Thymus (tissue), 2 donors: ENCODE results near the gene SPIN1. TPM values are rescaled to one million over a fixed set of nuclear protein-coding genes. Genes with fewer than 3 reads are reported as not detected.

Experiments
- polyA plus RNA-seq: library from polyadenylated mRNA; stranded (reverse); fragments of 200-250 nt; gene quantifications from one replicate; pipeline ENCODE4 v1.2.3, GENCODE V29; 2013
- total RNA-seq: library from RNA; stranded (reverse); fragments of 120-200 nt; gene quantifications from one replicate; pipeline ENCODE4 v1.2.4, GENCODE V29; 2013
- donor health status: healthy.

The SPIN1 gene
- total and polyA plus RNA-seq, 2 donors: 36.9 to 41.0 TPM

Other genes with a start within 250 kb of the SPIN1 start
- 0.09 TPM for gene SPATA31C2, start 250.0 kb upstream of the SPIN1 start, total RNA-seq
- 0.05 TPM for gene SPATA31C2, start 250.0 kb upstream of the SPIN1 start, polyA plus RNA-seq
- gene NXNL2, start 146.7 kb downstream of the SPIN1 start, total RNA-seq: 0.05 TPM
- 0.34 TPM for gene NXNL2, start 146.7 kb downstream of the SPIN1 start, polyA plus RNA-seq